Measurements from ENCODE around the gene IFT122.

GRCh38 chr3:129476586-129476985 lies 36.6 kb downstream of the IFT122 start:
- TF ChIP-seq, protein P1, sequence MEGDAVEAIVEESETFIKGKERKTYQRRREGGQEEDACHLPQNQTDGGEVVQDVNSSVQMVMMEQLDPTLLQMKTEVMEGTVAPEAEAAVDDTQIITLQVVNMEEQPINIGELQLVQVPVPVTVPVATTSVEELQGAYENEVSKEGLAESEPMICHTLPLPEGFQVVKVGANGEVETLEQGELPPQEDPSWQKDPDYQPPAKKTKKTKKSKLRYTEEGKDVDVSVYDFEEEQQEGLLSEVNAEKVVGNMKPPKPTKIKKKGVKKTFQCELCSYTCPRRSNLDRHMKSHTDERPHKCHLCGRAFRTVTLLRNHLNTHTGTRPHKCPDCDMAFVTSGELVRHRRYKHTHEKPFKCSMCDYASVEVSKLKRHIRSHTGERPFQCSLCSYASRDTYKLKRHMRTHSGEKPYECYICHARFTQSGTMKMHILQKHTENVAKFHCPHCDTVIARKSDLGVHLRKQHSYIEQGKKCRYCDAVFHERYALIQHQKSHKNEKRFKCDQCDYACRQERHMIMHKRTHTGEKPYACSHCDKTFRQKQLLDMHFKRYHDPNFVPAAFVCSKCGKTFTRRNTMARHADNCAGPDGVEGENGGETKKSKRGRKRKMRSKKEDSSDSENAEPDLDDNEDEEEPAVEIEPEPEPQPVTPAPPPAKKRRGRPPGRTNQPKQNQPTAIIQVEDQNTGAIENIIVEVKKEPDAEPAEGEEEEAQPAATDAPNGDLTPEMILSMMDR (IDR thresholded peaks at IDR 0.05; ENCODE audit: insufficient read depth, low read length) = no peak
- no peak for TF ChIP-seq GABPA (IDR thresholded peaks at IDR 0.05; ENCODE audit: low read depth)
